Ureter (tissue), 1 donor: ENCODE results near the gene MED26. TPM values are rescaled to one million over a fixed set of nuclear protein-coding genes. Genes with fewer than 3 reads are reported as not detected.

ENCODE experiments used
- DNase-seq: peaks from one replicate; pipeline ENCODE4 v3.0.0-alpha.2; 2020; ENCODE audit warnings: low spot score
- total RNA-seq: library from RNA; stranded (reverse); gene quantifications from one replicate; pipeline ENCODE4 v1.2.4, GENCODE V29; 2023
- donor health status: DM: yes; HTN: yes; CAD: no.

MED26 gene
- total RNA-seq, 1 donor from 2014 or later, result 14.1 TPM

- no peak for DNase-seq
Observed at GRCh38 chr19:16649734-16650133, 21.7 kb upstream of the MED26 start.

- no peak for DNase-seq
Observed at GRCh38 chr19:16645140-16645539, 17.1 kb upstream of the MED26 start.

GRCh38 chr19:16641695-16642094 lies 13.7 kb upstream of the MED26 start:
- no peak for DNase-seq

- no peak for DNase-seq
Observed at GRCh38 chr19:16640951-16641350, 12.9 kb upstream of the MED26 start.

- no peak for DNase-seq
Observed at GRCh38 chr19:16638666-16639065, 10.7 kb upstream of the MED26 start.

GRCh38 chr19:16637535-16637934 lies 9.5 kb upstream of the MED26 start:
- no peak for DNase-seq

- DNase-seq, result no peak
Observed at GRCh38 chr19:16631465-16631864, 3.5 kb upstream of the MED26 start.

- DNase-seq, result no peak
Observed at GRCh38 chr19:16628984-16629691, 1.1 kb upstream of the MED26 start.

- DNase-seq, result no peak
Observed at GRCh38 chr19:16627928-16628182, 149 bp downstream of the MED26 start.

- no peak for DNase-seq
Observed at GRCh38 chr19:16627193-16627927, 644 bp downstream of the MED26 start.

GRCh38 chr19:16626796-16627192 lies 1.2 kb downstream of the MED26 start:
- DNase-seq, result no peak

GRCh38 chr19:16625163-16625958 lies 2.6 kb downstream of the MED26 start:
- no peak for DNase-seq

GRCh38 chr19:16624236-16624635 lies 3.8 kb downstream of the MED26 start:
- DNase-seq, result no peak

GRCh38 chr19:16623576-16623975 lies 4.4 kb downstream of the MED26 start:
- no peak for DNase-seq

GRCh38 chr19:16623066-16623465 lies 4.9 kb downstream of the MED26 start:
- no peak for DNase-seq

GRCh38 chr19:16621165-16621800 lies 6.7 kb downstream of the MED26 start:
- no peak for DNase-seq

GRCh38 chr19:16620584-16620983 lies 7.4 kb downstream of the MED26 start:
- DNase-seq, result no peak

GRCh38 chr19:16620018-16620417 lies 8.0 kb downstream of the MED26 start:
- no peak for DNase-seq

GRCh38 chr19:16619457-16619856 lies 8.5 kb downstream of the MED26 start:
- DNase-seq, result no peak

- no peak for DNase-seq
Observed at GRCh38 chr19:16618248-16618647, 9.8 kb downstream of the MED26 start.

GRCh38 chr19:16615808-16616207 lies 12.2 kb downstream of the MED26 start:
- no peak for DNase-seq

- DNase-seq, result no peak
Observed at GRCh38 chr19:16614941-16615340, 13.1 kb downstream of the MED26 start.
